Stimulated activated CD4-positive, alpha-beta T cell treated with anti-CD3 and anti-CD28 coated beads, Interleukin-1b, Interleukin-23, amount 100 ng/mL, for 24 hours (primary cell): ENCODE results near the gene SNAPC1.
A peak's percentile ranks its signal among the peaks of the same experiment; 100 is the strongest.

Source experiments
- DNase-seq, 4 experiments: peaks; one replicate each; pipeline ENCODE4 v3.0.0-alpha.2; 2020; ENCODE audit warnings: low read depth in 4 of 4, low spot score in 1 of 4

Gene SNAPC1

DNA sequence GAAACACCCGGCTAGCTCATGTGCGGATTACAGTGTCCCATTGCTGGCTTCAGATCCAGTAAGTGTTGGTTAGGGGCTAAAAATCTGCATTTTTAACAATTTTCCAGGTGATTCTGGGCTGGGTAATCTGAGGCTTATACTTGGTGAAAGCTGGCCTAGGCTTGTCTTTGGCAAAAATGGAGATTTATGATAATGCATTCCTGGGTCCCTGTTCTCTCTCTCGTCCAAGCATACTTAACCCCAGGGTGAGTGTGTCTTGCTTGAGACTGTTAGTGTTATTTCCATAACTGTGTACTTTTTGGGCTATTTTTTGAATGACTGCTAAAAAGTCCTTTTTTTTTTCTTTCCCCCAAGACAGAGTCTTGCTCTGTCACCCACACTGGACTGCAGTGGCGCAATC lies 43.2 kb downstream of the SNAPC1 start:
- DNase-seq = no peak

DNA sequence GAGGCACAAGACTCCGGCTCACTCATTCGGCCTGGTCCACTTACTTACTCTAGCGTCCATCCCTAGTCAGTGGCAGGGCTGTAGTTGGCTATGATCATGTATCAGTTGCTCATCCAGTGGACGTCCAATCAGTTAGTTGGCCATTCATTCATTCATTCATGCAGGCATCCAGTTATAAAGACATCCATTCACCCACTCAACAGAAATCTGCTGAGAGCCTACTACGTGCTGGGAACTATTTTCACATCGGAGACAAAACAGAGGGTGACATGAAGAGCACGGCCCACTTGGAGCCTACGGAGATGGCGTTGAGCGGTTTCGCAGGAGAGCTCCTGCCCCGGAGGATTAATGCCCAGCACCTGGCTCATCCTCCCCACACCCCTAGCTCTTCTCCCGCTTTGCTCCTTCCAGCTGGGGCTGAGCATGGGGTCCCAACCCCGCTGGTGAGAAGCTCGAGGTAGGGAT lies 49.7 kb downstream of the SNAPC1 start:
- DNase-seq = no peak

DNA sequence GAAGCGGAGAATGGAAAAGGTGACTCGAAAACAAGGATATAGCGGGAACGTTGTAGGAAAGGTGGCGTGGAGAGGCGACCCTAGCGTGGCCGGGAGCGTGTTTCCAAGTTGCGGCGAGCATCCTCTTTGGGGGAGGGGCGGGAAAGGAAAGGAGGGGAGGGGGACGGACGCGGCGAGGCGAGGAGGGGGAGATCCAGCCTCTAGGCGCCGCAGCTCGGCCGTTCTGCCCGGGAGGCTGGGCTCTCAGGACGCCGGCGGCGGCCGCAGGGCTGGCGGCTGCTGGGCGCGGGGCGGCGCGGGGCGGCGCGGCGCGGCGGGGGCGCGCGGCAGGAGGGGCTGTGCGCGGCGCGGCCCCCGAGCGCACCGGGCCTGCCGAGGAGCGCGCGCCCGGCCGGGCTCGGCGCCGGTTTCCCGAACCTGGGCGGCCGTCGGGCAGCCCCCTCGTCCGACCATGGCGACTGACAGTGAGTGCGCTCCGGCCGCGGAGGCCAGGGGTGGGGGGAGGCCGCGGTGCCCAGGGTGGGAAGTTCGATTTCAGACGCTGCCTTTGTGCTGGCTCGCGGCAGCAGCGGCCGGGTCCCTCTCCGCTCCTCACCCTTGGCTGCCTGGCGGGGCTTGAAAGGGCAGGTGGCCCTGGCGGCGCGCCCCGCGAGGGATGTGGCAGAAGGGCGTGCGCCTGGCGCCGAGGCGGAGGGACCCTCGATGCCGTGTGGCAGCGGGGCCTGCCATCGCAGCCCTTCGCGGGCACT lies 50.3 kb downstream of the SNAPC1 start, which contains the start of gene SYT16:
Gene SYT16 (plus strand): TSS at position 357 of the 749 bp plus-strand sequence.
- DNase-seq = no peak

DNA sequence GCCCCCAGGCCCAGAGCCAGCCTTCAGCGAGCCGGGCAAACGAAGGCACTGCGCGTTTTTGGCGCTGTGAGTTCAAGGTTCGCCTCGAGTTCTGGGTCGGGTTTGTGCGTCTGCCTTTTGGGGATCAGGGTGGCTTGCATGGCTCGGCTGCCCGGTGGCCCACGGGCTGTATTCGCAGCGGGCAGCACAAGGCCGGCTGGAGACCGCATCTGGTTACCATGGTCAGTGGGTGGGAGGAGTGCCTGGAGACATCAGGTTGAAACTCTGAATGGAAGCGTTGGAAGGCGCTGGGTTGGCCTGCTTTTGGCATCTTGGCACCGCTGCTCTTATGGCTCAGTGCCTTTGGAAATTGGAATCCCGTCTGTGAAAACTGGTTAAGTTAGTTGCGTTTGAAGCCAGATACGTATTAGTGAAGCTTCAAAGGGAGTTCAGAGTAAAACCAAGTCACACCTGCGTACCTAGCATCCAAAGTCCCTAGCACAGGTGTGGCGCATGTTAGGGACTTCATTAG lies 50.9 kb downstream of the SNAPC1 start:
- DNase-seq = no peak

DNA sequence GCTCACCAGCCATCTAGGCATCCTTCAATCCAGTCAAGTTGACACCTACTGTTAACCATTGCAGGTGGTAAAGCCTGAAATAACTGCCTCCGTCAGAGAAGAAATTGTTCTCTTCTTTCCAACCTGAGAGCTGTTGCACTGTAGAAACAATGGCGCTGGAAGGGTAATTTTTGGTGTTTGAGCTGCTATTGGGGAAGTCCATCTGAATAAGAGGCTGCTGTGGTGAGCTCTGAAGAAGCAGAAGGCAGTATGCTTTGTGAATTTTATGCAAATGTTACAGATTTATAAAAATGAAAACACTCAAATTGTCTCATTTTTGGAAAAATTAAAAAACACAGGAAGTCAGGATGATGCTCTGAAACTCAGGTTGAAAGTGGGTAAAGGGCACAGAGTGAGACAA lies 60.2 kb downstream of the SNAPC1 start:
- no peak for DNase-seq

DNA sequence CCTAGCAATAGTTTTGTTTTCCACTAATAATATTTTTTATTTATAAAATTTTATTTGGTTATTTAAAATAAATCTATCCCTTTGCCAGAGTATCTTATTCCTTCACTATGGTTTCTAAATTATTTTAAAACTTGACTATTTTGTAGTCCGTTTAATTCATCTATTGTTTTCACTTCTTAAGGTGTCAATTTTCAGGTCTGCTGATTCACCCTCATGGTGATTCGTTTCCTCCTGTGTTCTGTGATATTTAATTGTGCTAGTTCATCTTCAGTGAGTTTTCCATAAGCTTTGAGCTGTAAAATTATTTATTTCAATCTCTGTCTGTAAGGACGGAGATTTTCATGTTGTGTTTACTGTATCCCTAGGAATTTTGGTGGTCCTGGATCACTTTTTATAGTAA lies 70.6 kb downstream of the SNAPC1 start:
- no peak for DNase-seq

DNA sequence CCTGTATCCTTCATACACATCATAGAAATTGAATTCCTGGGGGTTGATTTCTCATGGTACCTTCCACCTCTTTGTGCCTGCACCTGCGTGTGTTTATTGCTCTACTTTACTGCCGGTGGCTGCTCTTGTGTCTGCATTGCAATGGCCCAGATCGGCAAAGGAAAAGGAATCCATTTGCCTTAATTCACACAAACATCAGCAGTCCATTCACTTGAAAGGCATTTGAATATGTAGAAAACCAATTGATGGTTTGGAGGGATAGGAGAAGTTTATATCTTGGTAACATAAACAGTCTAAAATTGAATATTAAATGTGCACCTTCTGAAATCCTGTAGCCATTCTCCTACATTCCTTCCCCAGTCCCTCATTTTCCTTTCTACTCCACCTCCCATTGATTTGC lies 74.0 kb downstream of the SNAPC1 start:
- no peak for DNase-seq

DNA sequence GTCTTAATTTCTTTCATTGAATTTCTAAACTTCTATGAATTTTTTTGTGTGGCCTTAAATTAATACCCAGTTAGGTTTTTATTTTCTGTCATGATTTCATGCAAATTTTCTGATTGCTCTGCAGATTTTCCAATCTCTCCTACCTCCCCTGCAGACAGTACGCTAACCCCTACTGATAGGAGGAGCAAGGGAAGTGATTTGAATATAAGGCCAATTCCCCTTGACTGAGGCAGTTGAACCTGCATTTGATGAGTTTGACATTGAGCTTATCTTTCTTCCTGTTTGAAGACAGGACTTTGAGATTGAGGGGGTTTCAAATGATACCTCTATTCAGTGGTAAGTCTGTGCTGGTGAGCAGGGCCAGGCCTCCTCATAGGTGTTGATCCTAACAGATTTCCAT lies 74.6 kb downstream of the SNAPC1 start:
- no peak for DNase-seq

DNA sequence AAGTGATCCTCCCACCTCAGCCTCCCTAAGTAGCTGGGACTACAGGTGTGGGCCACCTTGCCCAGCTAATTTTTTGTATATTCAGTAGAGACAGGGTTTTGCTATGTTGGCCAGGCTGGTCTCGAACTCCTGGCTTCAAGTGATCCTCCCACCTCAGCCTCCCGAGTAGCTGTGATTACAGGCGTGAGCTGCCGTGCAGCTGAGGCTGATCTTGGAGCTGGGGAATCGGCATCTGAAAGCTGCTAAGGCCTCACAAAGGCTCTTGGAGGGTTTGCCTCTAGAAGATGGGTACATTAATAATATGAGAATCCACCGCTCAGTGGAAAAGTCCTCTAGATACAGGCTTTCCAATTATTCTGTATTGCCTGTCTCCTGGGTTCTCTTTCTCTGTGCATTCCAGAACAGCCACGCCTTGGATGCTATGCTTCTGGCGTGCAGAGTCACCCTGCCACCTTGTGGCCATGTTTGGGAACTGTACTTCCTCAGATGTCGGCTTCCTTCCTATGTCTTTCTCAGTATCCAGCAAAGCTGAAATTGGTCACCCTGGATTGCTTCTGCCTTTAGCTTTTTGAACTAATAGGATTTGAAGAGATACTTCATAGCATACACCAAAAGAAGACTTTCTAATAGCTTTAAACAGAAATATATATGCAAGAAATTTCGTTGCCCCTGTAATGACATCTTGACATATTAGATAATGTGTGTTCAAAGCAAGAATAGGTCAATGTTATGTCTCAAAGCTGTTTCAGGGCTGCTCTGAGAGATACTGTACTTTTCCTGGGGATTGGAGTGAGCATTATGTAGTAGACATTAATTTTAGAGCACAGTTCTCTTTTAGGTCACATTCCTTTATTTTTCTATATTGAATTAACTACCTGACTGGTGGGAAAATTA lies 75.4 kb downstream of the SNAPC1 start:
- peak; percentile 35 to 68 (median 62) for DNase-seq

DNA sequence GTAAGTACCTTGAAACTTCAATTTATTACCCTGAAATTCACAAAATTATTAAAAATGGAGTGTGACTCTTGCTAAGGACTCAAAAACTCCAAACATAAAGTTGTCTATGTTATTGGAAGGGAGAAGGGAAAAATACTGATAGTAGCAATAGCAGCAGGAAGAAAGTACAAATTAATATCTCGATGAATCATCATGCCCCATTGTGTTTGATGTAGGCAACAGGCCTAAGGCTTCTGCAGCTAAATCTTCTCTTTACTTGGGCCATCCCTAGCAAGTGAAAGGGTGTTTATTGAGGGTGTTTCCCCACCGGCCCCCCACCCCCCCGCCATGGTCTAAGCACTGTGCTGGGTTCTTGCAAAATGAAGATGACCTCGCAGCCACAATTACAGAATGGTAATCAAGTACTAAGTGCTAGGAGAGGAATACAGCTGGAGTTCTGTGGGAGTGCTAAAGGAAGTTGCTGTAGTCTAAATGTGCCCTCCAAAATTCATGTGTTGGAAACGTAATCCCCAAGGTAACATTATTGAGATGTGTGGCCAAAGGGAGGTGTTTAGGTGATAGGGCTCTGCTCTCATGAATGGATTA lies 76.5 kb downstream of the SNAPC1 start:
- no peak for DNase-seq

DNA sequence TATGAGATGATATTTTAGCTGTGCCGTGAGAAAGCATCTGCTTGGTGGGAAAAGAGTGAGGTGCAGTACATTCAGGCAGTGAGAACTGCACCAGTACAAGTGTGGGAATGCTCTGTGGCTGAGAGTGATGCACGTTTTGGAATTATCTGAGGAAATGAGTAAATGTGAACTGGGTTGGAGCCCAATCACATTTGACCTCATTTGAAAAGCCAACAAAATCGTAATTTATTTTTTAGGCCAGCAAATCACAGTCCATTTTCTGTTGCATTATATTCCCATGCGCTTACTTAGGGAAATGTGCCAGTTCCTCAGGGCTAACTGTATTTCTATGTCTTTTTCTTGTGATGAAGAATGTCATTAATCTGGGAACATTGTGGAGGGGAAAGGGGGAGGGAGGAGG lies 77.3 kb downstream of the SNAPC1 start:
- no peak for DNase-seq

DNA sequence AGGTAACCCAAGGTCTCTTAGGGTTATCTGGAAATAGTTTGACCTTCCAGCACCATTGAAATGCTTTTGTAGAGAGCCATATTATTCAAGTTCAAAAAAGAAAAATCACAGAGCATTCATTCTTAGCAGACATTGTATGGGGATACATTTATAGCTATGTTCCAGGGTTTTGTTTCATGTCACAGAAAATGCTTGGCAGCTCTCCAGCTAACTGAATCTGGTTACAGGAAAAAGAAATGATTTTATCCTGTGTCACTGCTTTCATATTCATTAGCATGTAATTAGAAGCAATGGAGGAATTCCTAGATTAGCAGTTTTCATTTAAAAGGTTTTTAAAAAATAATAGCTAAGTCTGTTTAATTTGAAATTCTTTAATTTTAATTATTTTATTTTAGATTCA lies 78.9 kb downstream of the SNAPC1 start:
- no peak for DNase-seq
